GM12878 (cell line): ENCODE measurements around the gene DGKA. TPM values are rescaled to one million over a fixed set of nuclear protein-coding genes. Genes with fewer than 3 reads are reported as not detected.

Source experiments
- ATAC-seq: fragments of 200-7000 bp; cut with Tn5 transposase; 3 replicates; pipeline ENCODE4 v1.9.1; 2020; ENCODE audit warnings: mild to moderate bottlenecking, moderate library complexity
- BruUV-seq: library from RNA; stranded (reverse); fragments of 400-500 nt; replicated peaks from 2 replicates; lab custom pipeline; 2021; lab: Mats Ljungman, UMichigan
- CTCF ChIA-PET: fragments of 300-600 bp; sonication (Branson Sonifier 250); formaldehyde crosslinking; extraction: SDS; loops from one replicate; lab custom pipeline; 2021; ENCODE audit warnings: inconsistent platforms; lab: Yijun Ruan, JAX
- POLR2A ChIA-PET: fragments of 350-600 bp; formaldehyde crosslinking; extraction: SDS; loops from one replicate; lab custom pipeline; 2021; ENCODE audit warnings: inconsistent platforms; lab: Charles Lee
- RAD21 ChIA-PET: fragments of 300-600 bp; sonication (Branson Sonifier 250); formaldehyde crosslinking; loops from one replicate; lab custom pipeline; 2023; ENCODE audit warnings: antibody characterized with exemption; ENCODE audit not compliant: unreplicated experiment; lab: Charles Lee
- SMC1A ChIA-PET: fragments of 300-600 bp; sonication (Branson Sonifier 250); formaldehyde crosslinking; loops from one replicate; lab custom pipeline; 2023; ENCODE audit not compliant: unreplicated experiment, uncharacterized antibody; lab: Charles Lee
- DNase-seq: peaks from one replicate; pipeline ENCODE4 v3.0.0-alpha.2; 2011; ENCODE audit warnings: low read depth, low spot score
- FAIRE-seq: peaks from 3 replicates; lab custom pipeline; 2011; peaks lifted over from hg19 to GRCh38; lab: Jason Lieb, UNC
- H2AFZ ChIP-seq: 2 replicates; pipeline ENCODE4 v1.6.0; 2011; ENCODE audit warnings: low read depth, low read length, control low read depth; ENCODE audit not compliant: control insufficient read depth
- H3K27ac ChIP-seq: 2 replicates; pipeline ENCODE4 v1.5.1; 2011; ENCODE audit warnings: control low read depth; ENCODE audit not compliant: control insufficient read depth, insufficient read depth
- H3K27me3 ChIP-seq, 2 experiments: replicated peaks in 1 of 2; 2 replicates each; pipeline versions ENCODE4 v1.6.0 to v1.6.1; 2011; ENCODE audit warnings: low read length in 1 of 2; ENCODE audit not compliant: control insufficient read depth in 2 of 2, insufficient read depth in 2 of 2
- H3K36me3 ChIP-seq, 2 experiments: 2 replicates each; pipeline ENCODE4 v1.5.1; 2011; ENCODE audit warnings: low read length in 1 of 2; ENCODE audit not compliant: control insufficient read depth in 2 of 2, insufficient read depth in 2 of 2
- H3K4me1 ChIP-seq: 2 replicates; pipeline ENCODE4 v1.6.1; 2011; ENCODE audit warnings: mild to moderate bottlenecking, low read length, moderate library complexity, mixed read lengths; ENCODE audit not compliant: control insufficient read depth, insufficient read depth
- H3K4me2 ChIP-seq: 2 replicates; pipeline ENCODE4 v1.6.0; 2011; ENCODE audit warnings: control low read depth; ENCODE audit not compliant: control insufficient read depth, insufficient read depth
- H3K4me3 ChIP-seq: fragments of 200-600 bp; sonication (generic); 2 replicates; pipeline ENCODE4 v1.5.1; 2016
- H3K79me2 ChIP-seq: 2 replicates; pipeline ENCODE4 v1.6.0; 2011; ENCODE audit warnings: low read length; ENCODE audit not compliant: control insufficient read depth, insufficient read depth
- H3K9ac ChIP-seq: 2 replicates; pipeline ENCODE4 v1.8.0; 2011; ENCODE audit warnings: low read length, control low read depth, mixed read lengths; ENCODE audit not compliant: control insufficient read depth, insufficient read depth
- H3K9me3 ChIP-seq: replicated peaks from 3 replicates; pipeline ENCODE4 v1.5.1; 2011; ENCODE audit warnings: mild to moderate bottlenecking, low read length; ENCODE audit not compliant: control insufficient read depth, insufficient read depth
- H4K20me1 ChIP-seq: 2 replicates; pipeline ENCODE4 v1.6.0; 2011; ENCODE audit not compliant: control insufficient read depth, insufficient read depth
- BHLHE40 ChIP-seq, 2 experiments: fragments of 450-650 bp in 1 of 2; IDR thresholded peaks; 2 replicates each; pipeline ENCODE4 v1.6.1; 2011 to 2017; ENCODE audit warnings: low read depth in 2 of 2, borderline replicate concordance in 1 of 2, improper control_type of control experiment in 1 of 2, low read length in 1 of 2, mild to moderate bottlenecking in 1 of 2
- BMI1 ChIP-seq: fragments of 450-650 bp; IDR thresholded peaks from 2 replicates; pipeline ENCODE4 v1.6.1; 2016; ENCODE audit warnings: mild to moderate bottlenecking, moderate library complexity, borderline replicate concordance
- BRCA1 ChIP-seq: IDR thresholded peaks from 2 replicates; pipeline ENCODE4 v1.6.1; 2011; ENCODE audit warnings: low read depth, low read length, improper control_type of control experiment
- EED ChIP-seq: sonication (generic); IDR thresholded peaks from 2 replicates; pipeline ENCODE4 v1.6.1; 2016; ENCODE audit warnings: antibody characterized with exemption, low read depth
- ESRRA ChIP-seq: IDR thresholded peaks from 2 replicates; pipeline ENCODE4 v1.6.1; 2012; ENCODE audit warnings: mild to moderate bottlenecking, low read length, improper control_type of control experiment
- HCFC1 ChIP-seq: fragments of 150-350 bp; IDR thresholded peaks from 2 replicates; pipeline ENCODE4 v1.6.1; 2014; ENCODE audit warnings: low read length
- IKZF2 ChIP-seq, 2 experiments: fragments of 450-650 bp; IDR thresholded peaks; 2 replicates each; pipeline ENCODE4 v1.6.1; 2017; ENCODE audit warnings: mild to moderate bottlenecking in 2 of 2, moderate library complexity in 2 of 2
- IRF4 ChIP-seq: IDR thresholded peaks from 2 replicates; pipeline ENCODE4 v1.6.1; 2011; ENCODE audit warnings: low read depth, low read length
- KAT2A ChIP-seq: conservative IDR thresholded peaks from 2 replicates; pipeline ENCODE4 v1.6.1; 2011; ENCODE audit warnings: low read depth, low read length; ENCODE audit not compliant: control insufficient read depth
- KLF5 ChIP-seq: fragments of 450-650 bp; IDR thresholded peaks from 2 replicates; pipeline ENCODE4 v1.6.1; 2014; ENCODE audit warnings: mild to moderate bottlenecking; ENCODE audit not compliant: partially characterized antibody
- LARP7 ChIP-seq: fragments of 450-650 bp; IDR thresholded peaks from 2 replicates; pipeline ENCODE4 v1.6.1; 2017; ENCODE audit warnings: mild to moderate bottlenecking
- MTA2 ChIP-seq: fragments of 450-650 bp; IDR thresholded peaks from 2 replicates; pipeline ENCODE4 v1.6.1; 2016; ENCODE audit warnings: low read depth, mild to moderate bottlenecking, moderate library complexity
- NFYB ChIP-seq: IDR thresholded peaks from 2 replicates; pipeline ENCODE4 v1.6.1; 2011; ENCODE audit warnings: low read depth, mild to moderate bottlenecking, low read length, improper control_type of control experiment, moderate library complexity; ENCODE audit not compliant: insufficient read depth
- NRF1 ChIP-seq: conservative IDR thresholded peaks from 2 replicates; pipeline ENCODE4 v1.6.1; 2011; ENCODE audit warnings: mild to moderate bottlenecking, low read depth, low read length, improper control_type of control experiment
- RAD51 ChIP-seq: fragments of 450-650 bp; IDR thresholded peaks from 2 replicates; pipeline ENCODE4 v1.6.1; 2016; ENCODE audit warnings: moderate library complexity, mild to moderate bottlenecking, inconsistent platforms
- RCOR1 ChIP-seq: conservative IDR thresholded peaks from 2 replicates; pipeline ENCODE4 v1.6.1; 2012; ENCODE audit warnings: low read depth, low read length, improper control_type of control experiment
- RUNX3 ChIP-seq: IDR thresholded peaks from 2 replicates; pipeline ENCODE4 v1.6.1; 2012; ENCODE audit warnings: low read length, inconsistent platforms
- SMAD1 ChIP-seq: fragments of 450-650 bp; IDR thresholded peaks from 2 replicates; pipeline ENCODE4 v1.6.1; 2018; ENCODE audit warnings: mild to moderate bottlenecking, low read depth; ENCODE audit not compliant: partially characterized antibody
- TCF3 ChIP-seq: IDR thresholded peaks from 2 replicates; pipeline ENCODE4 v1.6.1; 2012; ENCODE audit warnings: low read depth, mild to moderate bottlenecking, low read length, borderline replicate concordance; ENCODE audit not compliant: insufficient read depth
- ZNF217 ChIP-seq: fragments of 450-650 bp; IDR thresholded peaks from 2 replicates; pipeline ENCODE4 v1.6.1; 2017; ENCODE audit warnings: antibody characterized with exemption, mild to moderate bottlenecking
- ZNF622 ChIP-seq: fragments of 450-650 bp; IDR thresholded peaks from 2 replicates; pipeline ENCODE4 v1.6.1; 2017; ENCODE audit warnings: mild to moderate bottlenecking, inconsistent platforms
- WGBS: methylation state at CpG from one replicate; pipeline ENCODE4 v1.1.6; 2016; ENCODE audit warnings: low lambda C conversion rate; ENCODE audit not compliant: insufficient replicate concordance, insufficient coverage; ENCODE audit errors: missing lambda C conversion rate; 5-methylcytosine and 5-hydroxymethylcytosine counted together
- in situ Hi-C: fragments of 300-500 bp; cut with MboI; formaldehyde crosslinking; loops from 9 replicates; pipeline ENCODE4 v1.14.3; 2018; ENCODE audit warnings: mixed read lengths
- intact Hi-C: fragments of 100-400 bp; cut with micrococcal nuclease; formaldehyde crosslinking; loops from one replicate; pipeline ENCODE4 v1.14.2; 2022; ENCODE audit not compliant: unreplicated experiment
- polyA plus RNA-seq, 11 experiments: library from polyadenylated mRNA; depleted of rRNA in 4 of 11; unstranded in 6 of 11; stranded (reverse) in 5 of 11; fragments of >200 nt; fragmentation: Nextera tagmentation in 4 of 11; fragmentation: Illumina TruSeq in 1 of 11; extraction: Ambion mirVana in 4 of 11; extraction: Trizol in 1 of 11; gene quantifications; 1 replicate in 1 of 11; 2 replicates in 10 of 11; pipeline versions ENCODE4 v1.2.1 to v1.2.3, GENCODE V29; 2011 to 2016; ENCODE audit warnings: inconsistent platforms in 2 of 11, missing spikeins in 2 of 11, low read depth in 1 of 11
- total RNA-seq, 4 experiments: library from RNA; depleted of rRNA in 3 of 4; stranded (reverse); fragments of >200 nt in 3 of 4; fragmentation: Illumina TruSeq in 1 of 4; extraction: Trizol in 1 of 4; gene quantifications; 2 replicates each; pipeline versions ENCODE4 v1.2.1 to v1.2.3, GENCODE V29; 2013 to 2021
- TF ChIP-seq, protein P1 (sequence below): fragments of 450-650 bp; IDR thresholded peaks from 2 replicates; pipeline ENCODE4 v1.6.1; 2018; ENCODE audit warnings: mild to moderate bottlenecking, low read depth, moderate library complexity; ENCODE audit not compliant: partially characterized antibody

DGKA gene
- total and polyA plus RNA-seq, 10 of the 15 experiments (the other 5 are each of a cell fraction or from before 2014, with no cell fraction given) = 14.0 to 65.5 (median 37.1) TPM

DNA sequence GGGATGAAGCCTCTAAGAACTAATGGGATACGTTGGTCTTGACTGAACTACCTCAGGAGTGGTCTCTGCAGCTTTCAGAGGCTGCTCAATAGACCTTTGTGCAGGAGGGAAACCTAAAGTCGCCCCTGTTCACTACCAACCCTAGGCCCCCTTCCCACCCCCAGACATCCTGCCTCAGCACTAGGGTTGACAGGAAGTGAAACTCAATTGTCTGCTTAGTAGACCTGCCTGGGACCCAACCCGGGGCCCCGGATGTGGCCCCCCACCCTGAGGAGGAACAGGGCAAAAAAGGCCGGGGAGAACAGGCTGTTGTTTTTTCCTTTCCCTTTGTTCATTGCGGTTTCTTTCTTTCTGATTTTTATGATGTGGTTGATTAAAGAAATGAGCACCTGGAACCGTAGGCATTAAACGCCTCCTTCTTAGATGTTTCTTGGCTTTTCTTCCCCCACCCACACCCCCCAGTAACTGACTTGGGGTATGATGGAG lies 1.6 kb upstream of the DGKA start:
- no peaks in the 10 kb centered on the region for H3K27me3 ChIP-seq
- WGBS = under 1% methylated on average over 8 of the region's 8 CpGs
- H3K36me3 ChIP-seq = 0 out of 4 replicates have a peak, but pooled peaks cover 0 to 7% of the 10 kb centered on the region in 2 experiments
- H3K4me3 ChIP-seq = peak overlapping the region; percentile 67
- FAIRE-seq (peak; percentile 41), DNase-seq (peak; percentile 70), ATAC-seq (peak; percentile 46)
- peak overlapping the region; percentile 96 for H3K27ac ChIP-seq
- peak overlapping the region; percentile 99 for H3K9ac ChIP-seq
- H3K4me2 ChIP-seq = peak overlapping the region; percentile 98
- in situ Hi-C loops = loop anchor here (5.0 kb wide), 1 partner anchor 102 kb away; the partner anchor contains the start of gene DNAJC14
- no peaks in the 10 kb centered on the region for H4K20me1 ChIP-seq
- H3K9me3 ChIP-seq = no peaks in the 10 kb centered on the region
- H2AFZ ChIP-seq = peak overlapping the region; percentile 43; the same call in 1 of the 2 replicates
- no TSS peak for BruUV-seq
- ChIA-PET RAD21 (interaction anchor here (1.1 to 5.3 kb wide), 10 partner anchors 10 to 191 kb away, joined by 3 to 25 read pairs (median 10); partner anchors contain the start of genes DNAJC14, RAB5B and SUOX), SMC1A (interaction anchor here (0.8 to 2.8 kb wide), 8 partner anchors 11 to 191 kb away, joined by 3 to 16 read pairs (median 6); partner anchors contain the start of gene RAB5B), POLR2A (interaction anchor here (0.6 to 7.3 kb wide), 13 partner anchors 38 to 746 kb away, joined by 3 to 66 read pairs (median 9); partner anchors contain the start of genes CD63, DNAJC14, ORMDL2 and RAB5B), CTCF (interaction anchor here (1.3 to 6.8 kb wide), 14 partner anchors 8 to 191 kb away, joined by 3 to 40 read pairs (median 9); partner anchors contain the start of genes DNAJC14, PA2G4, RAB5B and SUOX)
- peaks cover 8% of the 10 kb centered on the region; the same call in 1 of the 2 replicates for H3K4me1 ChIP-seq
- H3K79me2 ChIP-seq = peaks cover 58% of the 10 kb centered on the region
- intact Hi-C loops = loop anchor here (1.0 to 5.0 kb wide), 4 partner anchors 100 to 191 kb away; partner anchors contain the start of genes DNAJC14, PA2G4, RPL41 and ZC3H10
- TF ChIP-seq ESRRA (no peak), NFYB (no peak), KLF5 (no peak), RAD51 (no peak), LARP7 (peak; percentile 58; the same call in 1 of the 2 replicates), ZNF217 (0 out of 2 replicates have a peak, but pooled peaks have one; percentile 34), EED (peak; percentile 85), NRF1 (no peak), BRCA1 (no peak), IRF4 (peak; percentile 56; the same call in 1 of the 2 replicates), MTA2 (peak; percentile 79), RUNX3 (peak; percentile 98), SMAD1 (no peak), HCFC1 (no peak), KAT2A (no peak), IKZF2 (IDR thresholded peaks at IDR 0.05) (peak; percentile 82 to 87; a peak in 3 of 4 replicates), RCOR1 (no peak), BMI1 (peak; percentile 44; the same call in 1 of the 2 replicates), TCF3 (0 out of 2 replicates have a peak, but pooled peaks have one; percentile 29), ZNF622 (no peak), BHLHE40 (IDR thresholded peaks at IDR 0.05; ENCODE audit: borderline replicate concordance in 1 of 2, low read depth in 2 of 2, low read length in 1 of 2) (peak; percentile 6 to 9; a peak in 1 of 4 replicates)
- TF ChIP-seq, protein P1, sequence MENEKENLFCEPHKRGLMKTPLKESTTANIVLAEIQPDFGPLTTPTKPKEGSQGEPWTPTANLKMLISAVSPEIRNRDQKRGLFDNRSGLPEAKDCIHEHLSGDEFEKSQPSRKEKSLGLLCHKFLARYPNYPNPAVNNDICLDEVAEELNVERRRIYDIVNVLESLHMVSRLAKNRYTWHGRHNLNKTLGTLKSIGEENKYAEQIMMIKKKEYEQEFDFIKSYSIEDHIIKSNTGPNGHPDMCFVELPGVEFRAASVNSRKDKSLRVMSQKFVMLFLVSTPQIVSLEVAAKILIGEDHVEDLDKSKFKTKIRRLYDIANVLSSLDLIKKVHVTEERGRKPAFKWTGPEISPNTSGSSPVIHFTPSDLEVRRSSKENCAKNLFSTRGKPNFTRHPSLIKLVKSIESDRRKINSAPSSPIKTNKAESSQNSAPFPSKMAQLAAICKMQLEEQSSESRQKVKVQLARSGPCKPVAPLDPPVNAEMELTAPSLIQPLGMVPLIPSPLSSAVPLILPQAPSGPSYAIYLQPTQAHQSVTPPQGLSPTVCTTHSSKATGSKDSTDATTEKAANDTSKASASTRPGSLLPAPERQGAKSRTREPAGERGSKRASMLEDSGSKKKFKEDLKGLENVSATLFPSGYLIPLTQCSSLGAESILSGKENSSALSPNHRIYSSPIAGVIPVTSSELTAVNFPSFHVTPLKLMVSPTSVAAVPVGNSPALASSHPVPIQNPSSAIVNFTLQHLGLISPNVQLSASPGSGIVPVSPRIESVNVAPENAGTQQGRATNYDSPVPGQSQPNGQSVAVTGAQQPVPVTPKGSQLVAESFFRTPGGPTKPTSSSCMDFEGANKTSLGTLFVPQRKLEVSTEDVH = no peak
